MM.1S (cell line): ENCODE measurements around the gene LITAF.
"Not testable (repeated sequence)": the region's sequence is repeated elsewhere in the genome, so short reads cannot be mapped to it uniquely, and the experiment has no call there.

ENCODE experiments used
- DNase-seq: peaks from one replicate; pipeline ENCODE4 v3.0.0-alpha.2; 2015
- H2AFZ ChIP-seq: fragments of 300-600 bp; sonication (generic); 2 replicates; pipeline ENCODE4 v1.6.0; 2016; ENCODE audit warnings: antibody characterized with exemption, low read length
- H3F3A ChIP-seq: fragments of 300-600 bp; sonication (generic); 2 replicates; pipeline ENCODE4 v1.6.1; 2016; ENCODE audit warnings: mild to moderate bottlenecking, antibody characterized with exemption, low read length, moderate library complexity, mixed read lengths; ENCODE audit not compliant: insufficient read depth
- H3K27ac ChIP-seq: fragments of 300-600 bp; sonication (generic); 2 replicates; pipeline ENCODE4 v1.5.1; 2016; ENCODE audit warnings: mild to moderate bottlenecking, low read length
- H3K27me3 ChIP-seq: fragments of 300-600 bp; sonication (generic); replicated peaks from 2 replicates; pipeline ENCODE4 v1.6.0; 2016; ENCODE audit warnings: low read length; ENCODE audit not compliant: insufficient read depth
- H3K36me3 ChIP-seq: fragments of 300-600 bp; sonication (generic); replicated peaks from 2 replicates; pipeline ENCODE4 v1.6.1; 2016; ENCODE audit warnings: mild to moderate bottlenecking, low read length, mixed read lengths; ENCODE audit not compliant: insufficient read depth
- H3K4me1 ChIP-seq: fragments of 300-600 bp; sonication (generic); 2 replicates; pipeline ENCODE4 v1.6.1; 2016; ENCODE audit warnings: low read length, mixed read lengths
- H3K4me2 ChIP-seq: fragments of 300-600 bp; sonication (generic); 2 replicates; pipeline ENCODE4 v1.6.0; 2016; ENCODE audit warnings: low read depth, low read length
- H3K4me3 ChIP-seq: fragments of 300-600 bp; sonication (generic); 2 replicates; pipeline ENCODE4 v1.5.1; 2016; ENCODE audit warnings: low read length, mixed read lengths
- H3K79me2 ChIP-seq: fragments of 300-600 bp; sonication (generic); 2 replicates; pipeline ENCODE4 v1.6.1; 2016; ENCODE audit warnings: mixed run types, low read length, mixed read lengths
- H3K9ac ChIP-seq: fragments of 300-600 bp; sonication (generic); 2 replicates; pipeline ENCODE4 v1.6.1; 2016; ENCODE audit warnings: low read length, mixed read lengths
- H3K9me2 ChIP-seq: fragments of 300-600 bp; sonication (generic); replicated peaks from 2 replicates; pipeline ENCODE4 v1.6.1; 2016; ENCODE audit warnings: mild to moderate bottlenecking, low read length, mixed read lengths; ENCODE audit not compliant: insufficient read depth
- H3K9me3 ChIP-seq: fragments of 300-600 bp; sonication (generic); replicated peaks from 2 replicates; pipeline ENCODE4 v1.6.1; 2016; ENCODE audit warnings: mild to moderate bottlenecking, low read length, mixed read lengths; ENCODE audit not compliant: insufficient read depth
- H4K20me1 ChIP-seq: fragments of 300-600 bp; sonication (generic); 2 replicates; pipeline ENCODE4 v1.6.1; 2016; ENCODE audit warnings: mild to moderate bottlenecking, low read length, moderate library complexity, mixed read lengths; ENCODE audit not compliant: insufficient read depth
- EZH2 ChIP-seq: fragments of 300-600 bp; sonication (generic); optimal IDR thresholded peaks from 2 replicates; pipeline ENCODE3; 2017; ENCODE audit warnings: low read depth, mild to moderate bottlenecking, antibody characterized with exemption, low read length, mixed read lengths
- EZH2phosphoT487 ChIP-seq: fragments of 300-600 bp; sonication (generic); IDR thresholded peaks from 2 replicates; pipeline ENCODE4 v1.6.1; 2018; ENCODE audit warnings: antibody characterized with exemption, low read length
- TF ChIP-seq, protein P1 (sequence below): fragments of 300-600 bp; sonication (generic); IDR thresholded peaks from 2 replicates; pipeline ENCODE4 v1.5.1; 2016; ENCODE audit warnings: antibody characterized with exemption, low read length, mixed read lengths

Gene LITAF

DNA sequence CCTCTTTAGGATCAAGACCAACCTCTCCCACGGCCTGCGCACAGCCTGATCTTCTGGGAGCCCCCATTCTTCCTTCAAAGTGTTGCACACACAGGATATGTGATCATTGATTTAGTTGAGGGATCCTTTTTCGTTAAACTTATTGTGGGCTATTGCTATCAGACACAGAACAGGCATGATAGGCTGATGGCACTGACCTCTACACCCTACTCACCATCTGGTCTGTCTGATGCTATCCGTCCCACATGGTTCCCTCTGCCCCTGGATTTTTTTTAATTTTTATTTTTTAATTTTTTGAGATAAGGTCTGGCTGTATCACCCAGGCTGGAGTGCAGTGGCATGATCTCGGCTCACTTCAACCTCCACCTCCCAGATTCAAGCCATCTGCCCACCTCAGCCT lies 19.2 kb upstream of the LITAF start:
- Histone ChIP-seq H2AFZ (no peak overlapping the region), H3K36me3 (no peaks in the 10 kb centered on the region)

DNA sequence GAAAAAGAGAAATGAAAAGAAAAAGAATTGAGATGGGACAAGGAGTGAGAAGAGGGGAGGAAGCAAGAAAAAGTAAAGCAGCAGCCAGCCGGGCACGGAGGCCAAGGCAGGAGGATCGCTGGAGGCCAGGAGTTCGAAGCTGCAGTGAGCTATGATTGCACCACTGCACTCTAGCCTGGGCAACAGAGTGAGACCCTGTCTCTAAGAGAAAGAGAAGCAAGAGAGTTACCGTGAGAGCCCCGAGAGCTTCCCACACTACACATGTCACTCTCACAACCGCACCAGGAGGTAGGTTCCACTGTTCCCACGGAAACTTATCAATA lies 18.8 kb upstream of the LITAF start:
- DNase-seq, result no peak
- TF ChIP-seq EZH2, result no peak
- TF ChIP-seq, protein P1, sequence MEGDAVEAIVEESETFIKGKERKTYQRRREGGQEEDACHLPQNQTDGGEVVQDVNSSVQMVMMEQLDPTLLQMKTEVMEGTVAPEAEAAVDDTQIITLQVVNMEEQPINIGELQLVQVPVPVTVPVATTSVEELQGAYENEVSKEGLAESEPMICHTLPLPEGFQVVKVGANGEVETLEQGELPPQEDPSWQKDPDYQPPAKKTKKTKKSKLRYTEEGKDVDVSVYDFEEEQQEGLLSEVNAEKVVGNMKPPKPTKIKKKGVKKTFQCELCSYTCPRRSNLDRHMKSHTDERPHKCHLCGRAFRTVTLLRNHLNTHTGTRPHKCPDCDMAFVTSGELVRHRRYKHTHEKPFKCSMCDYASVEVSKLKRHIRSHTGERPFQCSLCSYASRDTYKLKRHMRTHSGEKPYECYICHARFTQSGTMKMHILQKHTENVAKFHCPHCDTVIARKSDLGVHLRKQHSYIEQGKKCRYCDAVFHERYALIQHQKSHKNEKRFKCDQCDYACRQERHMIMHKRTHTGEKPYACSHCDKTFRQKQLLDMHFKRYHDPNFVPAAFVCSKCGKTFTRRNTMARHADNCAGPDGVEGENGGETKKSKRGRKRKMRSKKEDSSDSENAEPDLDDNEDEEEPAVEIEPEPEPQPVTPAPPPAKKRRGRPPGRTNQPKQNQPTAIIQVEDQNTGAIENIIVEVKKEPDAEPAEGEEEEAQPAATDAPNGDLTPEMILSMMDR, result no peak
- no peak for TF ChIP-seq EZH2phosphoT487
- Histone ChIP-seq H2AFZ (no peak overlapping the region), H4K20me1 (no peaks in the 10 kb centered on the region), H3K4me1 (no peaks in the 10 kb centered on the region), H3K79me2 (no peaks in the 10 kb centered on the region), H3K9me2 (no peaks in the 10 kb centered on the region), H3K36me3 (no peaks in the 10 kb centered on the region), H3K27me3 (no peaks in the 10 kb centered on the region), H3K27ac (no peak overlapping the region), H3K9me3 (no peaks in the 10 kb centered on the region), H3F3A (no peaks in the 10 kb centered on the region), H3K4me3 (no peak overlapping the region), H3K4me2 (no peak overlapping the region), H3K9ac (no peak overlapping the region)

More for the DNA sequence above, 19.2 kb upstream of the LITAF start:
- H3K4me2 ChIP-seq, result no peak overlapping the region
- no peaks in the 10 kb centered on the region for H3K27me3 ChIP-seq
- H3K9me3 ChIP-seq, result no peaks in the 10 kb centered on the region
- no peaks in the 10 kb centered on the region for H4K20me1 ChIP-seq
- no peaks in the 10 kb centered on the region for H3K9me2 ChIP-seq
- no peak overlapping the region for H3K4me3 ChIP-seq
- no peaks in the 10 kb centered on the region for H3F3A ChIP-seq
- TF ChIP-seq, protein P1, result no peak
- TF ChIP-seq EZH2 (no peak), EZH2phosphoT487 (no peak)
- DNase-seq, result no peak
- H3K79me2 ChIP-seq, result no peaks in the 10 kb centered on the region
- H3K9ac ChIP-seq, result no peak overlapping the region
- no peaks in the 10 kb centered on the region for H3K4me1 ChIP-seq
- H3K27ac ChIP-seq, result no peak overlapping the region

DNA sequence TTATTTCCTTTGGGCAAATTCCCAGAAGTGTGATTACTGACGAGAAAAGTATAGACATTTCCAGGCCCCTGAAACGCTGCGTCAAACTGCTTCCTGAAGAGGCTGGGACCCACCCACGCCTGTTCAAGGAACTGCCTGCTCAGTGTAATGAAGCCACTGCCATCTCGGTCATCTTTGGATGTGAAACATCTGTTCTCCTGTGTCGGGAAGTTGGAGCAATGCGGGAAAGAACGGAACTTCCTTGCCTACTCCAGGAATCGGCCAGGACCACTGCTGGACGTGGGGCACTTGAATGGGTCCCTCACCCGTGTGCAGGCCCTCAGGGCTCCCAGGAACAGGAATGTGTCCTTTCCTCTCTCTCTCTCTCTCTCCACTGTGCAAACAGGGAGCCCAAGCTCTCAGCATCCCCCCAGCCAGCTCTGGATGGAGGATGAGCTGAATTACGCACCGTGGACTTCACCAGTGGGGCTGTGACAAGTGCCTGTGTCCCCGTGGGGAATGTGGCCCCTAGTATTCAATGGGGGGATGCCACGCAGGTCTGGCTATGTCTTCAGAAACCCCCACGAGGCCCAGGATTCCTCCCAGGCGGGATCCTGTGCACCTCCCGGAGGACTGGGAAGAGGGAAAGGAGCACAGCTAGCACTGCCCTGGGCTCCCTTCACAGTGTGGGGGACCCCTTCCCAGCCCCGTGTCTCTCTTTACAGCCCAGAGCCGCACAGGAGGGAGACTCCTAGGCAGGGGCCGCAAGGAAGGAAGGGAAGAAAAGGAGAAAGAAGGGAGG lies 18.3 kb upstream of the LITAF start:
- Histone ChIP-seq H3K9ac (no peak overlapping the region), H3K27me3 (no peaks in the 10 kb centered on the region), H3K9me2 (no peaks in the 10 kb centered on the region), H3K4me2 (no peak overlapping the region), H4K20me1 (no peaks in the 10 kb centered on the region), H3K27ac (no peak overlapping the region), H3F3A (no peaks in the 10 kb centered on the region), H2AFZ (no peak overlapping the region), H3K36me3 (no peaks in the 10 kb centered on the region), H3K9me3 (no peaks in the 10 kb centered on the region), H3K4me3 (no peak overlapping the region), H3K79me2 (no peaks in the 10 kb centered on the region), H3K4me1 (no peaks in the 10 kb centered on the region)
- no peak for DNase-seq
- TF ChIP-seq, protein P1, result no peak
- TF ChIP-seq EZH2phosphoT487 (no peak), EZH2 (no peak)

- not testable (repeated sequence) for H3K4me1 ChIP-seq, H3K9me3 ChIP-seq, H4K20me1 ChIP-seq, H3K27me3 ChIP-seq, H3K36me3 ChIP-seq, H3K4me3 ChIP-seq, DNase-seq, H3F3A ChIP-seq, H2AFZ ChIP-seq, H3K9me2 ChIP-seq, H3K9ac ChIP-seq, H3K27ac ChIP-seq, H3K79me2 ChIP-seq, H3K4me2 ChIP-seq
Observed at GRCh38 chr16:11604296-11604695, 17.6 kb upstream of the LITAF start.
